Right lung (tissue), 5 donors: ENCODE measurements around the gene PILRA. TPM values are rescaled to one million over a fixed set of nuclear protein-coding genes. Genes with fewer than 3 reads are reported as not detected.
"Not testable (repeated sequence)": the region's sequence is repeated elsewhere in the genome, so short reads cannot be mapped to it uniquely, and the experiment has no call there.

Experiments
- DNase-seq, 2 donors: peaks; one replicate each; pipeline ENCODE4 v3.0.0-alpha.2; 2013
- polyA plus RNA-seq, 5 donors: library from polyadenylated mRNA; unstranded; fragments of 120-200 nt; gene quantifications; one replicate each; pipeline versions ENCODE4 v1.2.1 to v1.2.3, GENCODE V29; 2013; ENCODE audit warnings: inconsistent platforms in 1 of 5, low replicate concordance in 1 of 5; ENCODE audit not compliant: insufficient read length in 5 of 5, insufficient read depth in 1 of 5

The PILRA gene
- polyA plus RNA-seq, 5 donors = 3.2 to 6.3 (median 6.1) TPM

DNA sequence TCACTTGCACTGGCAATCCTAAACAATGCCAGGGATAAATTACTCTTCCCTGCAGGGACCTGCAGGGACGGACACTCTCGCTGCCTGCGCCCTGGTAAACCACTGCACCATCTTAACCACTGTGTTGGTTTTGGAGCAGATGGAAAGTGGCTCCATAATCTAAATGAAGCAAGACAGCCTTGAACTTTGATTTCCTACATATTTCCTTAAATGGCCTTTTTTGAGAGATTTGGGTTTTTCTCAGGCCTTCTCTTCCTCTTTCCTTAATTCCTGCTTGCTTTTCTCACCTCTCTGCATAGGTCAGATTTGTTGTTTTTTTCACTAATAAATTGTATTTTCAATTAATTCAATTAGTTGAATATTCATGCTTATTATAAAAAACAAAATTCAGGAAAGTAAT lies 2.8 kb downstream of the PILRA start:
- no peak for DNase-seq

DNA sequence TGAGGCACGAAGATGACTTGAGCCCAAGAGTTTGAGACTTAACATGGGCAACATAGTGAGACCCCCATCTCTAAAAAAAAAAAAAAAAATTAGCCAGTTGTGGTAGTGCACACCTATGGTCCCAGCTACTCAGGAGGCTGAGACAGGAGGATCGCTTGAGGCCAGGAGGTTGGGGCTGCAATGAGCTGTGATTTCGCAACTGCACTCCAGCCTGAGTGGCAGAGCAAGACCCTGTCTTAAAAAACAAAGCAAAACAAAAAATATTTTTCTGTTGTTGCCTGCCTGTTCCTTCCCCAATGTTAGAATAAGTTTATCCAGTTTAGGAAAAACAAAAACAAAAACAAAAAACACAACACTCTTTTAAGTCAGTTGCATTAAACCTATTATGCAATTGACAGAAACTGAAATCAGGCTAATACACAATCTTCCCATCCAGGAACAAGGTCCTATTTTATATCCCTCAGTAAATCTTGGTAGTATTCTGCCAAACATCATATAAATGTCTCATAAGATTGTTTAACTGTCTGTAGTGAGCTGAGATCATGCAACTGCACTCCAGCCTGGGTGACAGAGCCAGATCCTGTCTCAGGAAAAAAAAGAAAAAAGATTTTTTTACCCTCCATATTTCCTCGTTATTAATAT lies 4.9 kb downstream of the PILRA start:
- DNase-seq = no peak

DNA sequence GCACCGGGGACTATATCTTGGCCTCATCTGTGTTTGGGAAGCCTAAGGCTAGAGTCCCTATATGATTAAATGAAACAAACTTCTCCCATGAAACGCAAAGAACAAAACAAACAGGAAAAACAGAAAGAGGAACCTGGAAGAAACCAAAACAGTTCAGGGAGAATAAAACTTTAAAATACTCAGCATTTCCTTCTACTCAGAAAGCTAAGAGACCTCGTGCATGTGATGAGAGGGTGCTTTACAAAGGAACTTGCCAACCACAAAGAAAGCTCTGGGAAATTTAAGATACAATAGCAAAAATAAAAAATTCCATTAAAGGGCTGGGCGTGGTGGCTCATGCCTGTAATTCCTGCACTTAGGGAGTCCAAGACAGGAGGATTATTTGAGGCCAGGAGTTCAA lies 6.9 kb downstream of the PILRA start:
- DNase-seq = no peak

DNA sequence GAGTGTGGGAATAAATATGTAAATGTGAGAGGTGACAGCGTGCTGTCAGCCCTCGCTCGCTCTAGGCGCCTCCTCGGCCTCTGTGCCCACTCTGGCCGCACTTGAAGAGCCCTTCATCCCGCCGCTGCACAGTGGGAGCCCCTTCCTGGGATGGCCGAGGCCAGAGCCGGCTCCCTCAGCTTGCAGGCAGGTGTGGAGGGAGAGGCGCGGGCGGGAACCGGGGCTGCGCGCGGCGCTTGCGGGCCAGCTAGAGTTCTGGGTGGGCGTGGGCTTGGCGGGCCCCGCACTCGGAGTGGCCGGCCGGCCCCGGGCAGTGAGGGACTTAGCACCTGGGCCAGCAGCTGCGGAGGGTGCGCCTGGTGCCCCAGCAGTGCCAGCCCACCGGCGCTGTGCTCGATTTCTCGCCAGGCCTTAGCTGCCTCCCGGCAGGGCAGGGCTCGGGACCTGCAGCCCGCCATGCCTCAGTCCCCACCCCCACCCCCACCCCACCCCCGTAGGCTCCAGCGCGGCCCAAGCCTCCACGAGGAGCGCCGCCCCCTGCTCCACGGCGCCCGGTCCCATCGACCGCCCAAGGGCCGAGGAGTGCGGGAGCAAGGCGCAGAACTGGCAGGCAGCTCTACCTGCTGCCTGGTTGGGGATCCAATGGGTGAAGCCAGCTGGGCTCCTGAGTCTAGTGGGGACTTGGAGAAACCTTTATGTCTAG lies 8.4 kb downstream of the PILRA start:
- DNase-seq = not testable (repeated sequence)

DNA sequence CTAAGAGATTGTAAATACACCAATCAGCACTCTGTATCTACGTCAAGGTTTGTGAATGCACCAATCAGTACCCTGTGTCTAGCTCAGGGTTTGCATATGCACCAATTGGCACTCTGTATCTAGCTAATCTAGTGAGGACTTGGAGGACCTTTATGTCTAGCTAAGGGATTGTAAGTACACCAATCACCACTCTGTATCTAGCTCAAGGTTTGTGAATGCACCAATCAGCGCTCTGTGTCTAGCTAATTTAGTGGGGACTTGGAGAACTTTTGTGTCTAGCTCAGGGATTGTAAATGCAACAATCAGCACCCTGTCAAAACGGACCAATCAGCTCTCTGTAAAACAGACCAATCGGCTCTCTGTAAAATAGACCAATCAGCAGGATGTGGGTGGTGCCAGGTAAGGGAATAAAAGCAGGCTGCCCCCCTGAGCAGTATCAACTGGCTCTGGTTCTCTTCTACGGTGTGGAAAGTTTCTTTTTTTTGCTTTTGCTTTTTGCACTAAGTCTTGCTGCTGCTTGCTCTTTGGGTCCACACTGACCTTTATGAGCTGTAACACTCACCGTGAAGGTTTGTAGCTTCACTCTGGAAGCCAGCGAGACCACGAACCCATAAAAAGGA lies 9.1 kb downstream of the PILRA start:
- not testable (repeated sequence) for DNase-seq

DNA sequence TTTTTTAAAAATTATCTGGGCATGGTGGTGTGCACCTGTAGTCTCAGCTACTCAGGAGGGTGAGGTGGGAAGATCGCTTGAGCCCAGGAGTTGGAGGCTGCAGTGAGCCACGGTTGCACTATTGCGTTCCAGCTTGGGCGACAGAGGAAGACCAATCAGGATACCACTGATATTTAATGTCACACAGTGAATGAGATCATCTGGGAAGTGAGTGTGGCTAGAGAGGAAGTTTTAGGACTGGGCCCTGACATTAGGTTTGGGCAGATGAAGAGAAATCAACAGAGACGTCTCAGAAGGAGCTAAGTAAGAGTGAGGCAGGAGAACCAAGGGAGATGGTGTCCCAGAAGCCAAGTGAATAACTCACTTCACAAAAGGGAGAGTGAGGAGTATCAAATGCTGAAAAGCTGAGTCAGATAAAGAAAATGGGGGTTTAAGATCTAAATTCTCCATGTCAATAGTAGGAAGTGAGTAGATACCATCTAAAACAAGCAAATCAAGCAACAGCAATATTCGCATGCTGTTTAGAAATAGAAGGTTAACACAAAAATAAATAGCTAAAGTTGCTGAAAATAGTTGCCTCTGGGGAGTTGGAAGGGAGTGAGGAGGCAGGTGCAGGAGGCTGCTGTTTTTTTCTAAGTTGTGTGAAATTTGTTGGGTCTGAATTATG lies 11.5 kb downstream of the PILRA start:
- no peak for DNase-seq

DNA sequence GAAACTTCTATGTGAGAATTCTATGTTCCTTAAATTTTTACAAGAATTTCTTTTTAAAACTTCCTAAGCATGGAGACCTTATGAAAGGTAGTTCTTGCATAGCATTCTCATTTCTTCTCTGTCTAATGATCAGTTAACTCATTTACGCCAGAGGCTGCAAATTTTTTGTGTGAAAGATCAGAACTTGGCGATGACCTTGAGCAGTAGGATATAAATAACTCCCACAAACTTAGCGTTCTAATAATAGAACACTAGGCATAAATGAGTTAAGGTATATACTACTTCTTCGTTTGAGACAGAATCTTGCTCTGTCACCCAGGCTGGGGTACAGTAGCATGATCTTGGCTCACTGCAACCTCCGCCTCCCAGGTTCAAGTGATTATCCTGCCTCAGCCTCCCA lies 13.7 kb downstream of the PILRA start:
- no peak for DNase-seq

DNA sequence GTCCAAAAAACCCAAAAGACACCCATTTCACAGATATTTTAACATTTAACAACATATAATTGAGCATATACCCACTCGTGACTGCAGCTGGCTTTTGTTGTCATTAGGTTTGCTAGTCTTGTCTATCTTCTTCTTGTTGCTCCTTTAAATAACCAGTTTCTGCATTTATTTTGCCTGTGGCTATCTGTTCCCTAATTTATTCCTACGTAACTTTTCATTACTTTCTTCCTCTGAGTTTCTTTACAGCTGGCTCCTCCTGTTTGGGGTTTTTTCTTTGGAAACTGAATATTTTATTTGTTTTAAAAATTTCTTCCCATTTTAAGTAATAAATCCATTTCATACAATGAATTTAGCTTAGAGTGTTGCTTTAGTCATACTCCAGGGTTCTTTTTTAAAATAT lies 14.4 kb downstream of the PILRA start:
- DNase-seq = no peak

DNA sequence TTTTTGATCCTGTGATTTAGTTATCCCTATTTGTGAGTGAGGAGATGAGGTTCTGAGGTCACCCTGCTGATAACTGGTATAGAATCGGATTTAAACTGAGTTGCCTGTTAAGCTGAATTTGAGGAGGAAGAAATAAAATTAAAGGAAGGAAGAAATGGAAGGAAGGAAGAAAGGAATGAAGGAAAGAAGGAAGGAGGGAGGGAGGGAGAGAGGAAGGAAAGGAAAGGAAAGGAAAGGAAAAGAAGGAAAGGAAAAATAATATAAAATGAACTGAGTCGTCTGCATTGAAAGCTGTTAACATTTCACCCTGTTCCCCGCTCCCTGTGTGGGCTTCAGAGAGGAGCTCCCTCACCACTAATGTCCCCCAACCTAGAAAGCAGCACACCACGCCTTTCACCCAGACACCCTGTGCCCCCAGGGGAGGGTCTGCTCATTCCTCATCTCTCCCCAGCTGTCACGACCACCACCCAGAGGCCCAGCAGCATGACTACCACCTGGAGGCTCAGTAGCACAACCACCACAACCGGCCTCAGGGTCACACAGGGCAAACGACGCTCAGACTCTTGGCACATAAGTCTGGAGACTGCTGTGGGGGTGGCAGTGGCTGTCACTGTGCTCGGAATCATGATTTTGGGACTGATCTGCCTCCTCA lies 16.3 kb downstream of the PILRA start:
- no peak for DNase-seq

DNA sequence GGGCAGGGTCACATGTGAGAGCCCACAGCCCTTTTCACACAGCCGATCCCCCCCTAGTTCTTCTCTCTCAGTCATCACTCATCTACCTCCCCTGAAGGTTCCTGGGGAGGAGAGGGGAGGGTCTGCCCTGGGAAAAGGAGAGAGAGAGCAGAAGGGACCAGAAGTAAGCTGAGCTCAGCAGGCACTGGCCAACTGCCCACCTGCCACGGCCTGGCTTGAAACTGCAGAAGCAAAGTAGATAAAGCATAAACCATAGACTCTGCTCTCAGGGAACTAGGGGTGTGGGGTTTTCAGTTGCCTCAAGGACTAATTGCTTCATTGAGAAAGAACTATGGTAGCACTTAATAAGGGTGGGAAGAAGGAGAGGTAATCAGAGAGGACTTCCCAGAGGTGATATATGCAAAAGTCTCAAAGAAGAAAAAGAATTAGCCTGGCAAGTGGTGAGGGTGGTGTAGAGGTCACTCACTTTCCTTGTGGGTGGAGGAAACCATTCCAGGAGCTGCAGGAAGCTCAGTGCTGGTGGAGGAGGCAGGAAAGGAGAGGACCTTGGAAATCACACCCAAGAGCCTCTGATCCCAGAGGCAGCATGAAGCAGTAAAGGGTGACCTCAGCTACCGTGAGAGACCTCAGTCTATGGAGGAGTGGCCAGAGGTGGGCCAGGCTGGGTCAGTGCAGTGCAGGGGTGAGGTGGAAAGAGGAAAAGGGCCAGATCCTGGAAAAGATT lies 17.2 kb downstream of the PILRA start:
- DNase-seq = no peak

DNA sequence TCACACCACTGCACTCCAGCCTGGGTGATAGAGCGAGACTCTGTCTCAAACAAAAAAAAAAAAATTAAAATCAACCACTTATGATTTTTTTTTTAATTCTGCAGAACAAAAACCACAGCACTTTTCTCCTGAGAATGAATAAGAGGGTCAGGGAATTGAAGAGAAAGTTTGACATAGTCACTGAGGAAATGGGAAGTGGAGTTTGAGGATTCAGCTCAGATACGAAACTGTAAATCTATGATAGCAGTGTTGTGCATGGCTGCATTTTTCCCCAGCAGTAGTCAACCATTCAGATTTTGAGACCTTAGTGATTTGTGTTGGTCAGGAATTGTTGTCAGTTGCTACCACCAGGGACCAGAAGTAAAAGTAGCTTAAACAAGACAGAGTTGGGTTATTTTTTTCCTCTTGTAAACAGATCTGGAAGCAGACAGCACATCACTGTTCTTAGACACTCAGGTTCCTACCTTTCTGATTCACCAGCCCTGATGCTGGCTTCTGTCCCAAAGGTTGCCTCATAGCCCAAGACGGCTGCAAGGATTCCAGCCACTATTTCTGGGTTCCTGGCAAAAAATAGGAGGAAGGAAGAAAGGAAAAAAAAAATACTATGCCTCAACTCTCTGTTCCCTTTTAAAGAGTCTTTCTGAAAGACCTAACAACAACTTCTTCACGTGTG lies 20.1 kb downstream of the PILRA start:
- DNase-seq = no peak

DNA sequence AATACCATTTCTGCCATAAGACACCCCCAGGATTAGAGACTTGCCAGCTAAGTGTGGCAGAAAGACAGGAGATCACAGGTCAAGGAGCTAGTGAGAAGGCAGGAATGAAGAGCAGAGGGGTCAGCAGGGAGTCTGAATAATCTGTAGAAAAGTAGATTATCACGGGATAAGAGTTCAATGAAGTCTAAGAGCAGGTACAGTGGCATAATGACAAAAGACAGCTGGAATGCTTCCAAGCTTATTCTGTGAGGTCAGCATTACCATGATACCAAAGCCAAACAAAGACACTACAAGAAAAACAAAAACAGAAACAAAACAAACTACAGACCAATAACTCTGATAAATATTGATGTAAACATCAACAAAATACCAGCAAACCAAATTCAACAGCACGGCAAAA lies 20.8 kb downstream of the PILRA start:
- no peak for DNase-seq

DNA sequence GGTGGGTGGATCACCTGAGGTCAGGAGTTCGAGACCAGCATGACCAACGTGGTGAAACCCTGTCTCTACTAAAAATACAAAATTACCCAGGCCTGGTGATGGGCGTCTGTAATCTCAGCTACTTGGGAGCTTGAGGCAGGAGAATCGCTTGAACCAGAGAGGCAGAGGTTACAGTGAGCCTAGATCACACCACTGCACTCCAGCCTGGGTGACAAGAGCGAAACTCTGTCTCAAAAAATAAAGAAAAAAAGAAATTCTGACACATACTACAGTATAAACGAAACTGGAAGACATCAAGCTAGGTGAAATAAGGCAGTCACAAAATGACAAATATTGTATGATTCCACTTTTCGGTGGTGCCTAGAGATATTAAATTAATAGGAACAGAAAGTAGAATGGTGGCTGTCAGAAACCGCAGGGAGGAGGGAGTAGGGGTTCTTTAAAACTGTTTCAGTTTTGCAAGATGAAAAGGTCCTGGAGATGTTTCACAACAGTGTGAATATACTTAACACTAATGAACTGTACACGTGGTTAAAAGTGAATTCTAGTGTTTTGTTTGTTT lies 23.2 kb downstream of the PILRA start:
- no peak for DNase-seq

DNA sequence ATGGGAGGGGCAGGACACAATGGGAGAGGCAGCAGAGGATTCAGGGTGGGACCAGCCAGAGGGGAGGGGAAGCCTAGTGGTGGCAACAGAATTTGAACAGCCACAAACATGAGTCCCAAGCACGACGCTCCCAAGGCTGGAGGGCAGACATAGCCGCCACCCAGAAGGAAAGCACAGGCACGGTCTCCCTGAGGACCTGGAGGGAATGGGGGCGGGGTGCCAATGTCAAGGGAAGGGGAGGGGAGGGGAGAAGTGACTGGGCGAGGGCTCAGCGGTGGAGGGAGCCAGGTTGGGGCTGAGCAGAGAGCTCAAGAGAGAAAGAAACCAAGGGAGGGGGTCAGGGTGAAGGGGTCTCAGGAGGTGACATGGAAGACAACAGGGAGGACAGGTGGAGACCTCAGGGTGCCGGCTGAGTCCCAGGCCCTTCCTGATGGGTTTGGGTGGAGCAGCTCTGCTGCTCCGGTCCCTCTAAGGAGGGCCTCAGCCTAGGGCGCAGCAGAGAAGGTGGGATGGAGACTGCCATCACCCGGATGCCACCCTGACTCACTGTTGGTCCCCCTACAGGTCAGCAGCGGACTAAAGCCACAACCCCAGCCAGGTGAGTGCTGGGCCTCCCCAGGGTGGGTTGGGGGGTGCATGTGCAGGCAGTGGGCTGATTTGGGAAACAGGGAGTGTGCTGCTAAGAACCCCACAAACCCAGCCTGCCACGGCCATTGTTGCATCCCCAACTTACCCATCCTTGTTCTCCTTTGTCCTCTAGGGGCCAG lies 24.2 kb downstream of the PILRA start:
- DNase-seq = no peak

DNA sequence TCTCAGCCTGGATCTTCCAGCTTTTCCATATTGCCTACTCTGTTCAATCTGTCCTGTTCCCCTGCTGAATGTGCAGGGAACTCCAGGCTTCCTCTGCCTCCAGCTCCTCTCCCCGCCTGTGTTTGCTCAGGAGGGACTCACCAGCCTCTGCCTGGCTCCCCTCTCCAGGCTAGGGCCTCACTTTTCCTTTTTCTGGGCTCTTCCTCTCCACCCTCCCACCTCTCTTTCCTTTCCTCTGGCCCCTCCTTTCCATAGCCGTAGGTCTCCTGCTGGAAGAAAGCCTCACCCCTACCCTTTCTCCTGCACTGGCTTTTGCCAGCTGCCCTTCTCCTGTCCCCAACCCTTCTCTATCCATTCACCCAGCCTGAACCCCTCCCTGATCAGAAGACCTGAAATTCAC lies 25.0 kb downstream of the PILRA start:
- DNase-seq = no peak

DNA sequence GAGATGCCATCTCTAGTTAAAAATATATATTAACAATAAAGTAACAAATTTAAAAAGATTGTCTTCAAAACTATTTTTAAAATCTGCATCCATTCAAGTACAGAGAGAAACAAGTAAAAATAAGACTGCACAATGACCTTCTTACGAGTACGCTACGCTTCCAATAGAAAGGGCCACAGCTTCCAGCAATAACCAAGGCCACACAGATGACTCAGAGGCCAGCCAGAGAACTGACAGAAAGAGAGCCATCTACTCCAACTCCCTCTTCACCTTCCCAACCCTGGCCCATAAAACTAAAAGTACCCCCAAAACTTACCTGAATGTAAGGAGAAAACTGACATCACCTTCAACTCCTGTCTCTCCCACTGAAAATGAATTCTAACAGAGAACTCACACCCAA lies 26.8 kb downstream of the PILRA start:
- no peak for DNase-seq

DNA sequence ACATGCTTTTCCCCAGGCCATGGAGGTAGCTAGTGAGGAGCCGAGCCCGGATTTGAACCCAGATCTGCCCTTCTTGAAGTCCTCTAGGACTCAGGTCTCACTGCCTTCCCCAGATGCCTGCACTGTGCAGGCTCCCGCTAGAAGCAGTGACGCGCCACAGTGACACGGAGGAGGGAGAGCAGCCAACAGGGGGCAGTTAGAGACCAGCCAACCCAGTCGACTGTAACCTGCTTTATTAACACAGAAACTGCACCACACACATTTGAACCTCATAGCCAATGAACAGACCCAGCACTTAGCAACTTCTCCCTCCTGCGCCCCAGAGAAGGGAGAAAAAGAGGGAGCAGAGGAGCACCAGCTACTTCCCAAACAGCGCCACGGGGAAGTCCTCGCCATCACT lies 27.4 kb downstream of the PILRA start:
- DNase-seq = no peak

DNA sequence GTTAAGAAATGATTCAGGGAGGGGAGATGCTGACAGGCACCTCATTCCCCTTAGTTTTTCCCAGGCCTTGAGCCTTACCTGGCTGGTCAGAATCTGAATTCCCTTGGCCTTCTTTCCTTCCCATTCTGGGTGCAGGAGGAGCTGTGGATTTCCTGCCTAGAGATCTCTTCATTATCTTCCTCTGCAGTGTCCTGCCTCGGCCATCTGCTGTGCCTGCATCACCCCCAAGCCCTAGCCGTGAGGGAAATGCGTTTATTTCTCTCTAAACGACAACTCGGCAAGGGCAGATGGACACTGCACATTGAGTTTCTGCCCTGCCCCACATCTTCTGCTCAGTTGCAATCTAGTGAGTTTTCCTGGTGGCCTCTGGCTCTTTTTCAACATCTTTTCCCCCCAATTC lies 28.5 kb downstream of the PILRA start:
- no peak for DNase-seq

DNA sequence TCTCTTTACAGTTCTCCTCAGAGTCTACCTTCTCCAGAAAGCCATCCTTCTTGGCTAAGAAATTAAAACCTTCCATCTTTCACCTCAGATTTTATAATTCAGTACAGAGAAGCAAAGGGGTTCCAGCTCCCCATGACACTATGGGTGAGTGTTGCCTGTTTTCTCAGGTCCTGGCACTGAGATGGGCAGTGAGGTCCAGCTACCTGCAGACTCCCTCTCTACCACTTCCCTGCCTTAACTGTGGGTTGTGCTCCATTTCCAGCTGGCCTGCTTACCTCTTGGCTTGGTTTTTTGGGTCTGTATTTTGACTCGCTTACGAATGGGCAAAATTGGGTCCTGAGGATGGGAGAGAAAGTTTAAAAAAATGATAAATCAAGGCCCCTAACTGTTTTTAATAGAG lies 29.0 kb downstream of the PILRA start:
- no peak for DNase-seq

DNA sequence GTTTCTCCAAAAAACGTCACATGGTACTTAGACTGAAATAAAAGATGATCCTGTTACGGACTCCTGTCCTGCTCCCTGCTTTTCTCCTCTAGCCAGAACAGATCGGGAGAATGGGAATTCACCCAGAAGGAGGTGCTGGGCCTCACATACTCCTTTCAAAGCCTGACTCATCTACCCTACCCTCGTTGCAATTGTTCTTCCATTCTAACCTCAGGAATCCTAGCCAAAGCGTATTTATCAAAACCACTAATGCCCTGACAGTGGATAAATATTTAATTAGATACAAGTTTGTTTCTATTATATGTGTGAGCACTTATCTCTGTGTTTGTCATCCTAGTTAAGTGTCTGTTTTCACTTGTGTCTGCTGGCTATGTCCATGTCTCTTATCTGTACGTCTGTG lies 33.5 kb downstream of the PILRA start:
- DNase-seq = no peak
